ENCODE measurements around the gene COX4I1.

The COX4I1 gene

DNA sequence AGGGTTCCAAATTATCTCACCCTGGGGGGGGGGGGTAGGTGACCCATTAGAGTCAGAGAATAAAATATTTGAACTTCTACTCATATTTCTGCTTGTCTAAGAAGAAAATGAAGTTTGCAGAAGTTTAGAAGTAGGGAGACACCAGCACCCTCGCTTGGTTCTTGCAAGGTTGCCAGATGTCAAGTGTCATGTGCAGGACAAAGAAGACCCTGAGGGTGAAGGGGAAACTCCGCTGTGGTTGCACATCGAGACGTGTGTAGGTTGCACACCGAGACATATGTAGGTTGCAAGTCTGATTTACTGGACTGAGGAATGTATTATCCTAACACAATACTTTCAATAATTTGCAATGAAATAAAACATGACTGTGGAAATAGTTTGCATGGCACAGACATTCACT, 57.1 kb downstream of the COX4I1 start:
- TF ChIP-seq EZH2phosphoT487 (IDR thresholded peaks at IDR 0.05; ENCODE audit: borderline replicate concordance) = no peak
- TF ChIP-seq, protein P1, sequence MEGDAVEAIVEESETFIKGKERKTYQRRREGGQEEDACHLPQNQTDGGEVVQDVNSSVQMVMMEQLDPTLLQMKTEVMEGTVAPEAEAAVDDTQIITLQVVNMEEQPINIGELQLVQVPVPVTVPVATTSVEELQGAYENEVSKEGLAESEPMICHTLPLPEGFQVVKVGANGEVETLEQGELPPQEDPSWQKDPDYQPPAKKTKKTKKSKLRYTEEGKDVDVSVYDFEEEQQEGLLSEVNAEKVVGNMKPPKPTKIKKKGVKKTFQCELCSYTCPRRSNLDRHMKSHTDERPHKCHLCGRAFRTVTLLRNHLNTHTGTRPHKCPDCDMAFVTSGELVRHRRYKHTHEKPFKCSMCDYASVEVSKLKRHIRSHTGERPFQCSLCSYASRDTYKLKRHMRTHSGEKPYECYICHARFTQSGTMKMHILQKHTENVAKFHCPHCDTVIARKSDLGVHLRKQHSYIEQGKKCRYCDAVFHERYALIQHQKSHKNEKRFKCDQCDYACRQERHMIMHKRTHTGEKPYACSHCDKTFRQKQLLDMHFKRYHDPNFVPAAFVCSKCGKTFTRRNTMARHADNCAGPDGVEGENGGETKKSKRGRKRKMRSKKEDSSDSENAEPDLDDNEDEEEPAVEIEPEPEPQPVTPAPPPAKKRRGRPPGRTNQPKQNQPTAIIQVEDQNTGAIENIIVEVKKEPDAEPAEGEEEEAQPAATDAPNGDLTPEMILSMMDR (conservative IDR thresholded peaks at IDR 0.05; ENCODE audit: low read length) = no peak
- no peaks in the 10 kb centered on the region for H3K27me3 ChIP-seq (ENCODE audit: insufficient read depth, low read length, poor library complexity, severe bottlenecking)

More for the DNA sequence above, 57.1 kb downstream of the COX4I1 start:
- no peaks in the 10 kb centered on the region for H3K79me2 ChIP-seq (ENCODE audit: insufficient read depth, low read length)
- no peaks in the 10 kb centered on the region for H4K20me1 ChIP-seq (ENCODE audit: insufficient read depth, low read length, poor library complexity, severe bottlenecking)
- H3K4me3 ChIP-seq (ENCODE audit: low read length, poor library complexity, severe bottlenecking) = no peak overlapping the region
- no peaks in the 10 kb centered on the region for H3K36me3 ChIP-seq (ENCODE audit: insufficient read depth, low read length)
- H3K9me2 ChIP-seq (replicated peaks; ENCODE audit: low read depth, low read length) = no peaks in the 10 kb centered on the region
- no peaks in the 10 kb centered on the region for H3K4me1 ChIP-seq (ENCODE audit: insufficient read depth, low read length, poor library complexity, severe bottlenecking)
- H3K9ac ChIP-seq (ENCODE audit: low read depth, low read length, poor library complexity, severe bottlenecking) = no peak overlapping the region
- no peaks in the 10 kb centered on the region for H3K9me3 ChIP-seq (ENCODE audit: insufficient read depth, low read depth, low read length)
- no peak overlapping the region for H3K4me2 ChIP-seq (ENCODE audit: low read depth, low read length, poor library complexity, severe bottlenecking)
- H2AFZ ChIP-seq (ENCODE audit: low read length) = no peak overlapping the region
- H3F3A ChIP-seq (ENCODE audit: low read depth) = no peaks in the 10 kb centered on the region

Measured in Loucy (cell line).